HepG2 (cell line): ENCODE measurements around the gene MSL3B.

Source experiments
- ATAC-seq: fragments of 200-7000 bp; cut with Tn5 transposase; 3 replicates; pipeline ENCODE4 v1.9.1; 2020; ENCODE audit warnings: mild to moderate bottlenecking, moderate library complexity
- BruUV-seq: library from RNA; stranded (reverse); fragments of 400-500 nt; replicated peaks from 2 replicates; lab custom pipeline; 2021; lab: Mats Ljungman, UMichigan
- CTCF ChIA-PET: fragments of 300-600 bp; formaldehyde crosslinking; extraction: SDS; loops from one replicate; lab custom pipeline; 2021; ENCODE audit warnings: low total read pairs, inconsistent platforms, low intra/inter-chr PET ratio; lab: Yijun Ruan, JAX
- POLR2A ChIA-PET: fragments of 350-600 bp; sonication (Branson Sonifier 250); formaldehyde crosslinking; loops from one replicate; lab custom pipeline; 2020; ENCODE audit warnings: antibody characterized with exemption, inconsistent platforms; lab: Yijun Ruan, JAX
- DNase-seq: peaks from one replicate; pipeline ENCODE4 v3.0.0-alpha.2; 2015; ENCODE audit warnings: low spot score
- FAIRE-seq: peaks from 3 replicates; lab custom pipeline; 2011; peaks lifted over from hg19 to GRCh38; lab: Jason Lieb, UNC
- H2AFZ ChIP-seq: one replicate; pipeline ENCODE4 v1.6.1; 2011; ENCODE audit warnings: low read length, inconsistent platforms
- H3K27ac ChIP-seq: fragments of 300-600 bp; 3 replicates; pipeline ENCODE4 v1.8.0; 2011; ENCODE audit warnings: mixed run types, mild to moderate bottlenecking, mixed read lengths, low read length, inconsistent platforms; ENCODE audit not compliant: insufficient read depth; ENCODE audit errors: extremely low read length
- H3K27me3 ChIP-seq, 2 experiments: fragments of 200-600 bp in 1 of 2; 2 replicates in 1 of 2; 3 replicates in 1 of 2; pipeline versions ENCODE4 v1.6.0 to v1.8.0; 2011; ENCODE audit warnings: low read length in 2 of 2, mild to moderate bottlenecking in 2 of 2, moderate library complexity in 2 of 2, inconsistent platforms in 1 of 2; ENCODE audit not compliant: insufficient read depth in 2 of 2, control insufficient read depth in 1 of 2
- H3K36me3 ChIP-seq, 2 experiments: fragments of 200-600 bp in 1 of 2; replicated peaks in 1 of 2; 2 replicates in 1 of 2; 3 replicates in 1 of 2; pipeline versions ENCODE4 v1.5.1 to v1.8.0; 2011; ENCODE audit warnings: low read length in 2 of 2, inconsistent platforms in 1 of 2; ENCODE audit not compliant: insufficient read depth in 2 of 2, control insufficient read depth in 1 of 2
- H3K4me1 ChIP-seq: 2 replicates; pipeline ENCODE4 v1.5.1; 2012; ENCODE audit warnings: low read length, inconsistent platforms; ENCODE audit not compliant: insufficient read depth
- H3K4me2 ChIP-seq: 2 replicates; pipeline ENCODE4 v1.6.0; 2011; ENCODE audit warnings: low read depth, low read length, inconsistent platforms
- H3K4me3 ChIP-seq, 3 experiments: fragments of 200-600 bp in 1 of 3; sonication (generic), shearing (Covaris generic) in 1 of 3; replicated peaks in 1 of 3; 2 replicates each; pipeline ENCODE4 v1.5.1; 2011 to 2016; ENCODE audit warnings: low read length in 3 of 3, inconsistent platforms in 2 of 3, low read depth in 2 of 3, mild to moderate bottlenecking in 2 of 3, control low read depth in 1 of 3, mixed read lengths in 1 of 3; ENCODE audit not compliant: insufficient read depth in 1 of 3
- H3K79me2 ChIP-seq: one replicate; pipeline ENCODE4 v1.6.1; 2011; ENCODE audit warnings: low read length, inconsistent platforms; ENCODE audit not compliant: insufficient read depth
- H3K9ac ChIP-seq: 2 replicates; pipeline ENCODE4 v1.6.0; 2011; ENCODE audit warnings: mild to moderate bottlenecking, low read depth, low read length, inconsistent platforms; ENCODE audit not compliant: insufficient read depth
- H3K9me3 ChIP-seq: 2 replicates; pipeline ENCODE4 v1.5.1; 2012; ENCODE audit warnings: mild to moderate bottlenecking, low read length
- H4K20me1 ChIP-seq: 2 replicates; pipeline ENCODE4 v1.6.0; 2011; ENCODE audit warnings: inconsistent platforms, mild to moderate bottlenecking, low read length, moderate library complexity; ENCODE audit not compliant: insufficient read depth
- NONO ChIP-seq, 2 experiments: fragments of 450-650 bp in 1 of 2; sonication (generic) in 1 of 2; formaldehyde crosslinking in 1 of 2; IDR thresholded peaks in 1 of 2; conservative IDR thresholded peaks in 1 of 2; 2 replicates each; pipeline versions ENCODE4 v1.6.1 to v1.8.0; 2017 to 2022; ENCODE audit warnings: mild to moderate bottlenecking in 1 of 2, missing genetic modification reagents in 1 of 2, moderate library complexity in 1 of 2
- RARA ChIP-seq: IDR thresholded peaks from 2 replicates; pipeline ENCODE4 v1.6.1; 2016; ENCODE audit warnings: missing genetic modification reagents, missing compliant biosample characterization
- SMC3 ChIP-seq: IDR thresholded peaks from 2 replicates; pipeline ENCODE4 v1.6.1; 2011; ENCODE audit warnings: low read length, improper control_type of control experiment
- ZNF232 ChIP-seq: sonication (generic); formaldehyde crosslinking; IDR thresholded peaks from 2 replicates; pipeline ENCODE4 v1.4.0; 2020; ENCODE audit warnings: missing genetic modification reagents, borderline replicate concordance
- ZNF839 ChIP-seq: sonication (generic); formaldehyde crosslinking; IDR thresholded peaks from 2 replicates; pipeline ENCODE4 v1.4.0; 2020; ENCODE audit warnings: missing genetic modification reagents, mild to moderate bottlenecking, borderline replicate concordance
- WGBS: methylation state at CpG from one replicate; pipeline ENCODE4 v1.1.6; 2017; ENCODE audit warnings: low lambda C conversion rate; 5-methylcytosine and 5-hydroxymethylcytosine counted together
- in situ Hi-C: cut with HindIII; loops from 2 replicates; pipeline ENCODE4 v1.10.0; 2017; ENCODE audit warnings: low pct_unique_long_range_greater_than_20kb; ENCODE audit not compliant: extremely low pct_ligation_motif_present
- intact Hi-C: fragments of 100-400 bp; cut with micrococcal nuclease; formaldehyde crosslinking; loops from one replicate; pipeline ENCODE4 v1.10.0; 2022; ENCODE audit not compliant: unreplicated experiment
- TF ChIP-seq, protein P1 (sequence below): sonication (generic); formaldehyde crosslinking; IDR thresholded peaks from 2 replicates; pipeline ENCODE4 v1.5.0; 2020; ENCODE audit warnings: mild to moderate bottlenecking, missing genetic modification reagents, moderate library complexity
- TF ChIP-seq, protein P2 (sequence below): sonication (generic); formaldehyde crosslinking; IDR thresholded peaks from 2 replicates; pipeline ENCODE4 v1.4.0; 2020; ENCODE audit warnings: missing genetic modification reagents

Gene MSL3B

DNA sequence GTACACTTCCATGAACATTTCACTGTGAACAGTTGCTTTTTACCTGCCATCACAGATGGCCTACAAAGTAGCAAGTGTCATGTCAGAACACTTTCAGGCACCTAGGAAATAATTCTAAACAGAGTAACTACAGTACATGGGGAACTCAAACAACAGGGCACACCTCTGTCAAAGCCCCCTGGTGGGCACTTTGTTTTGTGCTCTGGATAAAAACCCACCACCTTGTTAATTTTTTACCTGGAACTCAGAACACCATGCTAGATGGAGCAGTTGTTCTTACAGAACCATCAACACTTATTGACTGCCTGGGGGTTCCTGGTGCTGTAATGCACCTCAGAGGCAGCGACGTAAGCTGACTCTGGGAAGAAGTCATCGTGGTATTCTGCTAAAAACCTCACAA lies 2.3 kb downstream of the MSL3B start:
- H3K4me3 ChIP-seq = no peak overlapping the region
- in situ Hi-C loops = no loop called here
- no peaks in the 10 kb centered on the region for H3K79me2 ChIP-seq
- H3K9ac ChIP-seq = no peak overlapping the region
- H3K4me2 ChIP-seq = no peak overlapping the region
- ChIA-PET POLR2A (no interaction called here), CTCF (no interaction called here)
- no TSS peak for BruUV-seq
- 65% methylated on average over 3 of the region's 3 CpGs for WGBS
- H2AFZ ChIP-seq = no peak overlapping the region
- no peaks in the 10 kb centered on the region for H3K9me3 ChIP-seq
- H3K27me3 ChIP-seq = 0 out of 5 replicates have a peak, but pooled peaks cover 0 to 5% of the 10 kb centered on the region in 2 experiments
- DNase-seq (peak; percentile 43), FAIRE-seq (no peak), ATAC-seq (peak; percentile 88)
- H3K36me3 ChIP-seq = no peaks in the 10 kb centered on the region
- no peak overlapping the region for H3K27ac ChIP-seq
- intact Hi-C loops = no loop called here
- H4K20me1 ChIP-seq = no peaks in the 10 kb centered on the region
- H3K4me1 ChIP-seq = no peaks in the 10 kb centered on the region
- no peak for TF ChIP-seq ZNF232 (CRISPR knock-in tag)
- TF ChIP-seq, protein P1, sequence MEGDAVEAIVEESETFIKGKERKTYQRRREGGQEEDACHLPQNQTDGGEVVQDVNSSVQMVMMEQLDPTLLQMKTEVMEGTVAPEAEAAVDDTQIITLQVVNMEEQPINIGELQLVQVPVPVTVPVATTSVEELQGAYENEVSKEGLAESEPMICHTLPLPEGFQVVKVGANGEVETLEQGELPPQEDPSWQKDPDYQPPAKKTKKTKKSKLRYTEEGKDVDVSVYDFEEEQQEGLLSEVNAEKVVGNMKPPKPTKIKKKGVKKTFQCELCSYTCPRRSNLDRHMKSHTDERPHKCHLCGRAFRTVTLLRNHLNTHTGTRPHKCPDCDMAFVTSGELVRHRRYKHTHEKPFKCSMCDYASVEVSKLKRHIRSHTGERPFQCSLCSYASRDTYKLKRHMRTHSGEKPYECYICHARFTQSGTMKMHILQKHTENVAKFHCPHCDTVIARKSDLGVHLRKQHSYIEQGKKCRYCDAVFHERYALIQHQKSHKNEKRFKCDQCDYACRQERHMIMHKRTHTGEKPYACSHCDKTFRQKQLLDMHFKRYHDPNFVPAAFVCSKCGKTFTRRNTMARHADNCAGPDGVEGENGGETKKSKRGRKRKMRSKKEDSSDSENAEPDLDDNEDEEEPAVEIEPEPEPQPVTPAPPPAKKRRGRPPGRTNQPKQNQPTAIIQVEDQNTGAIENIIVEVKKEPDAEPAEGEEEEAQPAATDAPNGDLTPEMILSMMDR (CRISPR knock-in tag) = peak; percentile 35

DNA sequence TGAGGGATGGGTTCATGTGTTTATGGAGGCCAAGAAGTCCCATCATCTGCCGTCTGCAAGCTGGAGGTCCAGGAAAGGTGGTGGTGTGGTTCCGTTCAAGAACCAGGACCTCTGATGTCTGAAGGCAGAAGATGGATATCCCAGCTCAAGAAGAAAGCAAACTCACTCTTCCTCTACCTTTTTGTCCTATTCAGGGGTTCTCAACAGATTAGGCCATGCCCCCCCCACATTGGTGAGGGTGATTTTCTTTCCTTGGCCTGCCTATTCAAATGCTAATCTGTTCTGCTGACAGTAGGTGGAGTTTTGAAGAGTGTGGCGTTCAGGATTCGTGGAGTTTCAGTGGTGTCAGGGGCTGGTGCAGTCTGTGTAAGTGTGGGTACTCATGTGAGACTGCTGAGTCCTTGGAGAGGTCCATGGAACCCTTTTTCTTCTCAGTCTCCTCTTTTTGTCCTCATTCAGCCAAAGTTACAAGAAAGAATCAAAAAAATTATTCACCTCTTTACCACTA lies 5.9 kb downstream of the MSL3B start:
- TF ChIP-seq SMC3 (no peak), ZNF839 (CRISPR knock-in tag) (no peak), RARA (CRISPR knock-in tag) (no peak), NONO (IDR thresholded peaks at IDR 0.05) (no peak), NONO (CRISPR knock-in tag; conservative IDR thresholded peaks at IDR 0.05) (no peak)
- TF ChIP-seq, protein P2, sequence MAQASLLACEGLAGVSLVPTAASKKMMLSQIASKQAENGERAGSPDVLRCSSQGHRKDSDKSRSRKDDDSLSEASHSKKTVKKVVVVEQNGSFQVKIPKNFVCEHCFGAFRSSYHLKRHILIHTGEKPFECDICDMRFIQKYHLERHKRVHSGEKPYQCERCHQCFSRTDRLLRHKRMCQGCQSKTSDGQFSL (CRISPR knock-in tag) = 0 out of 2 replicates have a peak, but pooled peaks have one; percentile 51
- no peaks in the 10 kb centered on the region for H4K20me1 ChIP-seq
- H3K27me3 ChIP-seq = 0 out of 5 replicates have a peak, but pooled peaks cover 0 to 5% of the 10 kb centered on the region in 2 experiments
- H3K79me2 ChIP-seq = no peaks in the 10 kb centered on the region
- H2AFZ ChIP-seq = no peak overlapping the region
- peaks cover 6% of the 10 kb centered on the region; the same call in 1 of the 2 replicates for H3K4me1 ChIP-seq
- FAIRE-seq = no peak
- H3K9me3 ChIP-seq = no peaks in the 10 kb centered on the region
- ATAC-seq = peak; percentile 41; the same call in 1 of the 3 replicates
- ChIA-PET POLR2A (no interaction called here), CTCF (no interaction called here)
- no peak overlapping the region for H3K4me3 ChIP-seq
- no peak overlapping the region for H3K27ac ChIP-seq
- in situ Hi-C loops = no loop called here
- no peaks in the 10 kb centered on the region for H3K36me3 ChIP-seq
- DNase-seq = no peak
- no TSS peak for BruUV-seq
- 40% methylated on average over 4 of the region's 4 CpGs for WGBS
- no peak overlapping the region for H3K4me2 ChIP-seq
- intact Hi-C loops = no loop called here
- no peak overlapping the region for H3K9ac ChIP-seq
